Right lung (tissue), 5 donors: Measurements from ENCODE around the gene ACACB. TPM values are rescaled to one million over a fixed set of nuclear protein-coding genes. Genes with fewer than 3 reads are reported as not detected.
A peak's percentile ranks its signal among the peaks of the same experiment; 100 is the strongest.

ENCODE experiments used
- DNase-seq, 2 donors: peaks; one replicate each; pipeline ENCODE4 v3.0.0-alpha.2; 2013
- polyA plus RNA-seq, 5 donors: library from polyadenylated mRNA; unstranded; fragments of 120-200 nt; gene quantifications; one replicate each; pipeline versions ENCODE4 v1.2.1 to v1.2.3, GENCODE V29; 2013; ENCODE audit warnings: inconsistent platforms in 1 of 5, low replicate concordance in 1 of 5; ENCODE audit not compliant: insufficient read length in 5 of 5, insufficient read depth in 1 of 5

Gene ACACB
- polyA plus RNA-seq, 5 donors = 9.9 to 15.2 (median 13.7) TPM

DNA sequence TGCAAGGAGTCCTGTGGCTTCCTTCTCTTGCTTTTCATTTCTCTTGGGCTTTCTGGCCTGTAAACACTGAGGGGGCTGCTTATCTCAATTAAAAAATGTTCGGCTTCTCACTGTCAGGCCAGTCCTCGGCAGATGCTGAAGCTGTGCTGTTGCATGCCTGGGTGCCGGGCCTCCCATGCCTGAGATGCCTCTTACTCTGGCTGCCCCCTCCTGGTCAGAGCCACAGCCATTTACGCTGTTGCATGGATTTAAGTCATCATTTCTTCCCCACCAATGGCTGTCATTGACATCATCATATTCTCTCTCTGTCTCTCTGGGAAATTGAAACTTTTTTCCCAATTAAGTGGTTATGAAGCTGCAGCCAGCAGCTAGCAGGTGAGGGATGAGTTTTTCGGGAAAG, 139.0 kb downstream of the ACACB start:
- DNase-seq = no peak

DNA sequence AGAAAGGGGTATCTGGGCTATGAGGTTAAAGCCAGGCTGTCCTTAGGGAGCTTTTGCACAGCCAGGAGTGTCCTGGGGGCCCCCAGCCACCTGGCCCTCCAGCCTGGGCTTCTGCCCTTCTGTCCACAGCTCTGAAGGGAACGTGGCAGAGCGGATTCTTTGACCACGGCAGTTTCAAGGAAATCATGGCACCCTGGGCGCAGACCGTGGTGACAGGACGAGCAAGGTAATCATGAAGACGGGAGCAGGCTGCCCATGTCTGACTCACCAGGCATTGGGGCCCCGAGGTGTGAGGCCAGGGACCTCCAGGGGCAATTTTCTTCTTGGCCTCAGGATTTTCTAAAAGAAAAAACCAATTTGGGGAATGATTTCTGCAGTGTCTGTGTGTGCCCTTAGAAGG, 139.6 kb downstream of the ACACB start:
- no peak for DNase-seq

DNA sequence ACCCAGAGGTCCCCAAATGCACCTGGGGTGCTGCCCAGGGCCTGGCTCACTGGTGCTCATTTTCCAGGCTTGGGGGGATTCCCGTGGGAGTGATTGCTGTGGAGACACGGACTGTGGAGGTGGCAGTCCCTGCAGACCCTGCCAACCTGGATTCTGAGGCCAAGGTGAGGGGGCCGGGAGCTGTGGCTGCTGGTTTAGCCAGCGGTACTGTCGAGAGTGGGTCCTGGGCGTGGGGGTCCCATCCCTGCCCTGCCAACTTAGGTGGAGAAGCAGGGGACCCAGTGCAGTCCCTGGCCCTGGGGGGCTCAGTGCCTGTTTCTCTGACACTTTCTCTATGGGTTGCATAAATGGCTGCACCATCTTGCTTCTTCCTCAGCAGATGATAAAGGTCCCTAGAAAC, 141.8 kb downstream of the ACACB start:
- no peak for DNase-seq

DNA sequence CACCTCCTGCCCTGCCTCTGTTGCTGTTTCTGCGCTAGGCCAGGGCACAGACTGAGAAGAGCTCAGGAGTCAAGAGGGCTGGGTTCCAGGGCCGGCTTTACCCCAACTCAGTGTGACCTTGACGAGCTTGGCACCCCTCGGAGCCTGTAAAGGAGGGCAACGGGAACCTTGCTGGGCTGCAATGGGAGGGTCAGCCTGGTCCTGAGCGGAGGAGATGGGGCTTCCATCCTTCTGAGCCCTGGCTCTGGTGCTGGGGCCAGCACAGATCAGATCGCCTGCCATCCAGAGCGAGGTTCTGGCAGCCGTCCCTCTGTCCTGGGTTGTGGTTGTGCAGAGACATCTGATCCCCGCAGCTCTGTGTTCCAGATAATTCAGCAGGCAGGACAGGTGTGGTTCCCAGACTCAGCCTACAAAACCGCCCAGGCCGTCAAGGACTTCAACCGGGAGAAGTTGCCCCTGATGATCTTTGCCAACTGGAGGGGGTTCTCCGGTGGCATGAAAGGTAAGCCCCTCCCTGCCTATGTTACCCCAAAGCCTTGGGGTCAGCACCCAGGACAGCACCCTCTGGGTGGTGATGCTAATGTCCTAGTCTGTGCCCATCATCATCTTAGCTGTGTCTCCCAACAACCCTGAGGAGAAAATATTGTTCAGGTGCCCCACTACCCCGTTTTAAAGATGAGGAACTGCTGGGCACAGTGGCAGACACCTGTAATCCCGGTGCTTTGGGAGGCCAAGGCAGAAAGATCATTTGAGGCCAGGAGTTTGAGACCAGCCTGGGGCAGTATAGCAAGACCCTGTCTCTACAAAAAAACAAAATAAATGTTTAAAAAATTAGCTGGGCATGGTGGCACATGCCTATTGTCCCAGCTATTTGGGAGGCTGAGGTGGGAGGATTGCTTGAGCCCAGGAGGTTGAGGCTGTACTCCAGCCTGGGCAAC, 142.5 kb downstream of the ACACB start:
- no peak for DNase-seq

DNA sequence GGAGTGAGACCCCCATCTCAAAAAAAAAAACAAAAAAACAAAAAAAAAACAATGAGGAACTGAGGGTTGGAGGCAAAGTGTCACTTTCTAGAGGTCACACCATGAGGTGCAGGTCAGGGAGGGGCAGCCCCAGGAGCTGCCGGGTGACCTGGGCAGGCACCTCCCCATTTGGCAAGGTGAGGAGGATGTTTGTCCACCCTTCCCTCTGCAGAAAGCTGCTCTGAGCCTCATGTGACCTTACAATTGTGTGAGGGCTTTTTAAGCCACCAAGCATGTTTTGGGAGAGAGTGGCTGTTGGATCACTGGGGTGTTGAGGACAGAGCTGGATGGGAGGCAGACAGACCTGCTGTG, 143.1 kb downstream of the ACACB start:
- no peak for DNase-seq

GRCh38 chr12:109261087-109261486, 144.7 kb downstream of the ACACB start:
- no peak for DNase-seq

- no peak for DNase-seq
These were observed 145.6 kb downstream of the ACACB start for GRCh38 chr12:109261939-109262338.

- DNase-seq = no peak
These were observed 147.1 kb downstream of the ACACB start for GRCh38 chr12:109263439-109263838.

GRCh38 chr12:109264095-109264942, 147.9 kb downstream of the ACACB start:
- DNase-seq = peak; percentile 19 to 35

GRCh38 chr12:109264943-109265650, 148.7 kb downstream of the ACACB start:
- no peak for DNase-seq

DNA sequence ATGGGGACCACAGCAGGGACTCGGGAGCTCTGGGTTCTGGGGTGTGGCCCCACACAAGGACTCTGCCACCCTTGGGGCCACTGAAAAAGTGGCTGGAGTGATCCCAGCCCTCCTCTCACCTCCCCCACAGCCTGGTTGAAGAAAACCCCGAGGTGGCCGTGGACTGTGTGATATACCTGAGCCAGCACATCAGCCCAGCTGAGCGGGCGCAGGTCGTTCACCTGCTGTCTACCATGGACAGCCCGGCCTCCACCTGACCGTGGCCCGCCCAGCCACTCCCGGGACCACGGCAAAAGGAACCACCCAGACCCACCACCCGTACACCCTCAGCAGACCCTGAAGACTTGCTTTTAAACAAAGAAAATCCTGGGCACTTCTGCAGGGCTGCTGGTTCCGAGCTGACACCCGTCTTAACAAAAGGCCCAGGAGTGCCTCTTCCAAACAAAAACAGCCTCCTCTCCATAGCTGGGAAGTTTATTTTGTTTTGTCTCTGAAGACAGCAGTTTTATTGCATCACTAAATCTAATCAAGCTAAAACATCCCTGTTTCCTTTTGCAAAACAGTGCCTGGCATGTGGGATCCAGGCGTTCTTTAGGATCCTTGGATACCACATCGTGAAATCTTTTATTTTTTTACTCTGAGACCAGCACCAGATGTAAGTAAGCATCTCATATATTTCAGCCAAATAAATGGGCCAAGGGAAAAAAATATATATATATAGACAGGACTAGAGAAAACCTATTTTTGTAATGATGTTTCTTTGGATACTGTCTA, 149.9 kb downstream of the ACACB start:
- DNase-seq = no peak

DNA sequence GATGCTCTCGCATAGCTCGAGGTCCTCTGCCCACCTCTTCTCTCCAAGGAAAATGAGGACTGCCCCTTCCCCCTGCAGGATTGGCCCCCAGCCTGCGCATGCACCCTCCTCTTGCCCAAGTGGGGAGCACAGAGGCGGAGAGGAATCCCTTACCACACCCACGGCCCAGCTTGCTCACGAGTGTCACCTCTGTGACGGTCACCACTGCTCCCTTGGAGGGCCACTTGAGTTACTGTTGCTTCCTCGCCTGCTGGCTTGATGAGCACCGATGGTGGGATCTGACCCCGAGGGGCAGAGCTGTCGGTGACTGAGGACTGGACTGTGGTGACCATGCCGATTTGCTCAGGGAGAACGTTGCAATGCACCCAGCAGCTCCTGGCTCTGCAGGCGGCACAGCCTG, 151.0 kb downstream of the ACACB start:
- no peak for DNase-seq

DNA sequence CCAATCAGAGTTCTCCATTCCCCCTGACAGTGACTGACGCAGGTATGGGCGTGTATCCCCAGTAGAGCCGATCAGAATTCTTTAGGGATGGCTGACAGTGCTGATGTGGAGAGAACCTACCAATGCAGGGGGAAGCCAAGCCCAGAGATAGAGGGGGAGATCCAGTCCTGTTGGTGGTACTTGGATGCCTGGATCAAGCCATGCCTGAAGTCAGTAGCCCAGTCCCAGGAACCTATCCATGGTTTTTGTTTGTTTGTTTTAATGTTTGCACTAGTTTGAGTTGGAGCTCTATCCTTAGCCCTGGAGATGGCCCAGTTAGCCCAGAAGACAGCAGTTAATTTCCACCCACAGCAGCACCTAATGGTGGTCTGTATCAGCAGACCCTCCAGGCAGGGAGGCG, 152.5 kb downstream of the ACACB start:
- no peak for DNase-seq

DNA sequence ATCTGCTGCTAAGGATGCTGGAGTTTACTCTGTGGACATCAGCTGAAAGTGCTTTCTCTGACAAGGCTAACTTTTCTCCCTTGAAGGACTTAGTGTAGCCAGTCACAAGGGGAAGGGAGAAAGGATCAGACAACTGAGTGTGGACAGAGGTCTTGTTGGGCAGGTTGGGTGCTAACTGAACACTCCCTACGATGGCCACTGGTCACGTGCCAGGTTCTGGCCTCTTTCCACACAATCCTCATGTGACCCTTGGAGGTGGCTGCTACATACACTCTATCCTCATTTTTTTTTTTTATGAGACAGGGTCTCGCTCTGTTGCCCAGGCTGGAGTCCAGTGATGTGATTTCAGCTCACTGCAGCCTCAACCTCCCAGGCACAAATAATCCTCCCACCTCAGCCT, 153.0 kb downstream of the ACACB start:
- no peak for DNase-seq

- no peak for DNase-seq
These were observed 154.1 kb downstream of the ACACB start for GRCh38 chr12:109270494-109270893.

GRCh38 chr12:109271418-109271817, 155.0 kb downstream of the ACACB start:
- DNase-seq = no peak

- no peak for DNase-seq
These were observed 157.0 kb downstream of the ACACB start for GRCh38 chr12:109273354-109273753.

DNA sequence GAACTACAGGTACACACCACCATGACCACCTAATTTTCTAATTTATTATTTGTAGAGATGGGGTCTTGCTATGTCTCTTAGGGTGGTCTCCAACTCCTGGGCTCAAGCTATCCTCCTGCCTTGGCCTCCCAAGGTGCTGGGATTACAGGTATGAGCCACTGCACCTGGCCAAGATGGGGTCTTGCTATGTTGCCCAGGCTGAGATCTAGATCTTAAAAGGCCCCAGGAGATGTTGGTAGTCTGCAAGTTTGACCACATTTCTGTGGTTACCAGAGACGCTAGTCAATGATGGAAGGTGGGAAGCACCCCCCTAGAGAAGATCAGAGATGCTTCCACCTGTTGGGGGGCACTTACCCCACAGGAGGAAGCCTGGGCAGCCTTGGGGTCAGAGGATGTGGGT, 158.0 kb downstream of the ACACB start:
- DNase-seq = no peak

DNA sequence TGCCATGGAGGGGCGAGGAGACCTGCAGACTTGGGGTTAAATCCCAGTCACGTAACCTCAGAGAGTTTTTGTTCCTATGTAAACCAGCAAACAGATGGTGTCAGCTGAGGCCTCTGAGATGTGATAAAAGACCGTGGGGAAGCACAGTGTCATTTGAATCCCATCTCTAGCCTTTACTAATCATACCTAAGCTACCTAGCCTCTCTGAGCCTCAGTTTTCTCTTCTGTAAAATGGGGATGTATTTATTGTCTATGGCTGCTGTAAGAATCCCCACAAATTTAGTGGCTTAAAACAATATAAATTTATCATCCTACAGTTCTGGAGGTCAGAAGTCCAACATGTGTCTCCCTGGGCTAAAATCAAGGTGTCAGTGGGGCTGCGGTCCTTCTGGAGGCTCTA, 158.8 kb downstream of the ACACB start:
- DNase-seq = no peak

GRCh38 chr12:109276160-109276559, 159.8 kb downstream of the ACACB start:
- no peak for DNase-seq

GRCh38 chr12:109277255-109277898, 161.0 kb downstream of the ACACB start:
- DNase-seq = no peak
